AG04449 (cell line): ENCODE results near the gene TMEM218.

Source experiments
- CTCF ChIA-PET: fragments of 350-600 bp; formaldehyde crosslinking; extraction: SDS; loops from one replicate; lab custom pipeline; 2021; ENCODE audit warnings: antibody characterized with exemption; lab: Yijun Ruan, JAX
- POLR2A ChIA-PET: fragments of 400-600, 350-600 bp; formaldehyde crosslinking; extraction: SDS; loops from one replicate; lab custom pipeline; 2020; ENCODE audit warnings: antibody characterized with exemption, inconsistent platforms; lab: Yijun Ruan, JAX
- DNase-seq: peaks from one replicate; pipeline ENCODE4 v3.0.0-alpha.2; 2010; ENCODE audit warnings: low read depth, low spot score
- H3K4me3 ChIP-seq: 2 replicates; pipeline ENCODE4 v1.5.1; 2011; ENCODE audit warnings: low read depth, mild to moderate bottlenecking, control low read depth, low read length
- TF ChIP-seq, protein P1 (sequence below): IDR thresholded peaks from one replicate; pipeline ENCODE4 v1.5.1; 2011; ENCODE audit warnings: mild to moderate bottlenecking, moderate library complexity, low read length, control low read depth, inconsistent platforms; ENCODE audit not compliant: insufficient read depth; ENCODE audit errors: missing control alignments

TMEM218 gene

DNA sequence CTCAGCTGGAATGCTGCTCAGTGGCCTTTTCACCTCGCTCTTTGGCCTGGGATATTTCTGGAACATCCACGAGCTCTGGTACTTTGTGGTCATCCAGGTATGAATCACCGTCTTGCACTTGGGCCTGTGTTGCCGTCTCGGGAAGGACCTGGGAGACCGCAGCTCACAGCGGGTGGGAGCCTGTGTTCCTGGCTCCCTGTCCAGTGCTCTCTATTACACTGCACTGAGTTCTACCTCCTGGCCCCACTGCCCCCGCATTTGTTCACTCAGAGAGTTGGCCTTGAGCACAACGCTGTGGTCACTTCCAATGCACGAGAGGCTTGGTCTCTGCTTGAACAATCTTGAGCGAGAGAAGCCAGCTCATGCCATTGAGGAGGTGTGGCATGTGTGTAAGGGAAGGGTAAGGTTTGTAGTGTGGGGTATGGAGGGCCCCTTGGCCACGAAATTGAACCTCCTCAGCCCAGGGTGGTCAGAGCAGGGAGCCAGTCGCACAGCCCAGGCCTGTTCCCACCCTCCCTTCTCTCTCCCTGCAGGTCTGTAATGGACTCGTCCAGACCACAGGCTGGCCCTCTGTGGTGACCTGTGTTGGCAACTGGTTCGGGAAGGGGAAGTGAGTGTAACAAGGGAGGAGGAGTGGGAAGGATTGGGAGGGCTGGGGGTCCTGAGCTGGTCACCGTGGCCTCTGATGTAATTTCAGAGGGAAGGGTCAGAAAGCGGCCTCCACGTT is 32.1 kb downstream of the TMEM218 start:
- no peak for DNase-seq
- no peak overlapping the region for H3K4me3 ChIP-seq
- CTCF ChIA-PET = interaction anchor here (1.3 to 5.7 kb wide), 3 partner anchors 12 to 125 kb away, joined by 3 to 31 read pairs (median 4); partner anchors contain the start of gene CCDC15
- POLR2A ChIA-PET = no interaction called here
- TF ChIP-seq, protein P1, sequence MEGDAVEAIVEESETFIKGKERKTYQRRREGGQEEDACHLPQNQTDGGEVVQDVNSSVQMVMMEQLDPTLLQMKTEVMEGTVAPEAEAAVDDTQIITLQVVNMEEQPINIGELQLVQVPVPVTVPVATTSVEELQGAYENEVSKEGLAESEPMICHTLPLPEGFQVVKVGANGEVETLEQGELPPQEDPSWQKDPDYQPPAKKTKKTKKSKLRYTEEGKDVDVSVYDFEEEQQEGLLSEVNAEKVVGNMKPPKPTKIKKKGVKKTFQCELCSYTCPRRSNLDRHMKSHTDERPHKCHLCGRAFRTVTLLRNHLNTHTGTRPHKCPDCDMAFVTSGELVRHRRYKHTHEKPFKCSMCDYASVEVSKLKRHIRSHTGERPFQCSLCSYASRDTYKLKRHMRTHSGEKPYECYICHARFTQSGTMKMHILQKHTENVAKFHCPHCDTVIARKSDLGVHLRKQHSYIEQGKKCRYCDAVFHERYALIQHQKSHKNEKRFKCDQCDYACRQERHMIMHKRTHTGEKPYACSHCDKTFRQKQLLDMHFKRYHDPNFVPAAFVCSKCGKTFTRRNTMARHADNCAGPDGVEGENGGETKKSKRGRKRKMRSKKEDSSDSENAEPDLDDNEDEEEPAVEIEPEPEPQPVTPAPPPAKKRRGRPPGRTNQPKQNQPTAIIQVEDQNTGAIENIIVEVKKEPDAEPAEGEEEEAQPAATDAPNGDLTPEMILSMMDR = no peak

DNA sequence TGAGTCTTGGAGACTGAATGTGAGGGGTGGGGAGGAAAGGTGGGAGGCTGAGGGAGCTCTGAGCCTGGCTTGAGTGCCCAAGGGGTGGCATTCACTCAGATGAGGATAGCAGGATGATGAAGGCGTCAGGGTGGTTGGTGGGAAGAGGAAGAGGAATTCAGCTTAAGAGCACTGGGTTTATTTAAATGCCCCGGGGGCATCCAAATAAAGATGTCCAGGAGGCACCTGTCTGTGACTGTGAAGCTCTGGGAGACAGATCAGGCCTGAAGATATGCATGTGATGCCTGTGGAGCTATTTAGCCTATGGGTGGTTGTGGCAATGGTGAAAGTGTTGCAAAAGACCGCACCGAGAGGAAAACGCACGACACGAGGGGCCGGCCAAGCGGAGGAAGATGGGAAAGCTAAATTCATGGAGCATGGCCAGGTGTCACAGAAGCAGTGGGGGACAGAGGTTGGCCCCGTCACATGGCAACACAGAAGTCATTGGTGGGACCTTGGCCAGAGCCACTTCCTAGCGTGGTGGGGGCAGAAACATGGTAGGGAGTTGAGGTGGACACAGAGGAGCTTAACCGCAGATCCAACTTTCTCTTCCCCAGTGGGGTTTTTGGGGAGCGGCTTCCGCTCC is 32.8 kb downstream of the TMEM218 start:
- POLR2A ChIA-PET = no interaction called here
- H3K4me3 ChIP-seq = no peak overlapping the region
- TF ChIP-seq, protein P1 = no peak
- CTCF ChIA-PET = interaction anchor here (1.0 to 5.7 kb wide), 4 partner anchors 12 to 125 kb away, joined by 3 to 31 read pairs (median 4); partner anchors contain the start of gene CCDC15
- no peak for DNase-seq

DNA sequence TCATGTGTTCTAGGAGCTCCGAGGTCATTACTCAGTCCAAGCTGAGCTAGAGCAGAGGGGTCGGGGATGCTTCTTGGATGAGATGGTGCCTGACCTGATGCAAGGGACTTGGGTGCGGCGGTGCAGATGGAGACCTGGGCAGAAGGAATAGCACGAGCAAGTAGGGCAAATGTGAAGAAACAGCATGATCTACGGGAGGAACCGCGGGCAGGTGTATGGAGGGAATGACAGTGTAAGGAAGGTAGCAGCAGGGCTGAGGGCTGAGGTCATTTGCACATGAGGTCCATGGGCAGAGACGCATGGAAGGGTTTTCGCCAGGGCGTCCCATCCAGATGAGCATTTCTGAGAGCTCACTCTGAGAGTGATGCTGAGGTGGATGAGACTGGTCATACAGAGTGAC is 33.4 kb downstream of the TMEM218 start:
- DNase-seq = no peak
- POLR2A ChIA-PET = no interaction called here

DNA sequence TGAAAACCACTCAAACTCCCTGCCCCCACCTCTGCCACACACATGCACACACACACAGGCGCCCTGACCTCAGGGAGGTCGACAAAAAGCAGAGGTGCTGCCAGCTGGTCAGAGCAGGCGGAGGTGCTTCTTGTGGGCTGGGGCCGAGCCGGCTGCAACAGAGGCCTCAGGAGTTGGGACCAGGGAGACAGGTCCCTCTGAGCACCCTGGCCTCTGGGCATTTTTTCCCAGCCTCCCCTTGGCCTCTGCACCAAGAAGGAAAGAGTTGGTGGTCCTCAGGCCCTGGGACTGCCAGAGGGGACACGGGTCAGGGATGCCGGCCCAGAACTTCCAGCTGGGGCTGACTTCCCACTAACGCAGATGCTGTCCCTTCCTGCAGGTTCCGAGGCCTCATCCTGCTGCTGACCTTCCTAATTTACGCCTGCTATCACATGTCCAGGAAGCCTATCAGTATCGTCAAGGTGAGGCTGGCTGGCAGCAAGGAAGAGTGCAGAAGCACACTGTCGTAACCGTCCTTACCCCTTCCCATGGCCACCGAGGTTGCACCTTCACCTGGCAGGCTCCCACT is 35.0 kb downstream of the TMEM218 start:
- ChIA-PET POLR2A (no interaction called here), CTCF (interaction anchor here (5.7 kb wide), 1 partner anchor 14 kb away, joined by 31 read pairs; no protein-coding TSS in a partner anchor)
- TF ChIP-seq, protein P1 = no peak
- no peak for DNase-seq
- no peak overlapping the region for H3K4me3 ChIP-seq

More for the DNA sequence above, 33.4 kb downstream of the TMEM218 start:
- TF ChIP-seq, protein P1 = no peak
- CTCF ChIA-PET = interaction anchor here (1.0 to 5.7 kb wide), 4 partner anchors 13 to 124 kb away, joined by 3 to 31 read pairs (median 4); partner anchors contain the start of gene CCDC15
- H3K4me3 ChIP-seq = no peak overlapping the region

DNA sequence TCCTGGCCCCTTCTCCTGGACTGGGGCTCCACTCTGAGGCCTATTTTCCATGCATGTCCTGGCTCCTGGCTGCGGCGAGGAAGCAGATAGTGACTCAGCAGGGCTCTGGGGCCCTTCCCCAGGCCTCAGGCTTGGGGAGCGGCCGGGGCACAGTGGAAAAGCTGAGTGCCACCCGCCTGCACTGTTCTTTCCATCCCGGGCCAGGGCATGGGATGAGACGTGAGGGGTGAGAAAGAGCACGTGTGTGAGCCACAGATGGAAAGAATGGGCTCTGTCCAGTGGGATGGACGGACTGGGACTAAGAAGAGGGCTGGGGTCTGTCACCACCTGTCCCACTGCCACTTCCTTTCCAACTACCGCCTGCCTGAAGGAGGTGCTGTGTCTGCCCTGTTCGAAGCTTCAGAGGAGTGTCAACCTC is 35.5 kb downstream of the TMEM218 start:
- no peak overlapping the region for H3K4me3 ChIP-seq
- DNase-seq = no peak
- TF ChIP-seq, protein P1 = no peak
- POLR2A ChIA-PET = no interaction called here
- CTCF ChIA-PET = interaction anchor here (1.3 to 5.7 kb wide), 2 partner anchors 11 to 15 kb away, joined by 3 to 31 read pairs; no protein-coding TSS in a partner anchor
